NCI-H460 (cell line): Measurements from ENCODE around the gene LSM4. TPM values are rescaled to one million over a fixed set of nuclear protein-coding genes. Genes with fewer than 3 reads are reported as not detected.
"Not testable (repeated sequence)": the region's sequence is repeated elsewhere in the genome, so short reads cannot be mapped to it uniquely, and the experiment has no call there.

Experiments
- DNase-seq: peaks from one replicate; pipeline ENCODE4 v3.0.0-alpha.2; 2016; ENCODE audit warnings: low read depth; ENCODE audit errors: extremely low read depth
- polyA plus RNA-seq: library from polyadenylated mRNA; depleted of rRNA; stranded (reverse); fragments of >200 nt; gene quantifications from 2 replicates; pipeline ENCODE4 v1.2.3, GENCODE V29; 2014; cell fraction: nucleus; rRNA removed
- total RNA-seq: library from RNA; depleted of rRNA; stranded (reverse); fragments of >200 nt; shearing (Covaris generic); gene quantifications from 2 replicates; pipeline ENCODE4 v1.2.3, GENCODE V29; 2014; rRNA removed

The LSM4 gene
- 207 and 261 TPM in 2 replicates for total RNA-seq
- 332 and 335 TPM in 2 replicates for polyA plus RNA-seq

DNA sequence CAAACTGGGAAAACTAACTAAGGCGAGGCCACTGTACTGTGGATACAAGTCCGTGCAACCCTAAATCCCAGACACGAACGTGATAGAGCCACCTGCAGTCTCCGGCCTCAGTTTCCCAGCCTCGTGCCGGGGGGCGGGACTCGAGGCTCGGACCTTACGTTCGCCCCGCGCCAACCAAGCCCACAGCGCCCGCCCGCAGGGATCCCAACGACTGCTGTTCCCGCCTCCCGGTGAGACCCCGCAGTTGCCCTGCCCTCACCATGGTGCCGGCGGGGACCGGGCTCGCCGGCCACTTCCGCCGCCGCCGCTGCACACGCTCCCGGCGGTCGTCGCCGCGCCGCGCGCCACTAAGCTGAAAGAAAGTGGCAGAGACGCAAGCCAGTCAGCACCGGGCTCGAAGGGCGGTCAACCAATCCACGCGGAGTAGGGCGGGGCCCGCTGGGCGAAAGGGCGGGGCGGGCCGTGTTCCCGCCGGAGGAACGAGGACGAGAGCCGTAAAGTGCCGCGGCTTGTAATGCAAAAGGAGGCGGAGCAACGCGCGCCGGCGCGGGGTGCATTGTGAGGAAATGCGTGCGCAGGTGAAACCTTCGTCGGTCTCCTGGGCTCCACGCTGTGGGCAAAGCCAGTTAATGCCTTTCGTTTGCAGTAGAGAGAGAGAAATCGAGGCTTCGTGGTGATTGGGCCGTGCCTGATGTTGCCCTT is at the start of gene LSM4:
Gene LSM4, minus strand, starts transcription at position 318 of the 702 bp plus-strand sequence. Its CDS starts 56 bp downstream, at position 262.
- DNase-seq: peak; percentile 93

DNA sequence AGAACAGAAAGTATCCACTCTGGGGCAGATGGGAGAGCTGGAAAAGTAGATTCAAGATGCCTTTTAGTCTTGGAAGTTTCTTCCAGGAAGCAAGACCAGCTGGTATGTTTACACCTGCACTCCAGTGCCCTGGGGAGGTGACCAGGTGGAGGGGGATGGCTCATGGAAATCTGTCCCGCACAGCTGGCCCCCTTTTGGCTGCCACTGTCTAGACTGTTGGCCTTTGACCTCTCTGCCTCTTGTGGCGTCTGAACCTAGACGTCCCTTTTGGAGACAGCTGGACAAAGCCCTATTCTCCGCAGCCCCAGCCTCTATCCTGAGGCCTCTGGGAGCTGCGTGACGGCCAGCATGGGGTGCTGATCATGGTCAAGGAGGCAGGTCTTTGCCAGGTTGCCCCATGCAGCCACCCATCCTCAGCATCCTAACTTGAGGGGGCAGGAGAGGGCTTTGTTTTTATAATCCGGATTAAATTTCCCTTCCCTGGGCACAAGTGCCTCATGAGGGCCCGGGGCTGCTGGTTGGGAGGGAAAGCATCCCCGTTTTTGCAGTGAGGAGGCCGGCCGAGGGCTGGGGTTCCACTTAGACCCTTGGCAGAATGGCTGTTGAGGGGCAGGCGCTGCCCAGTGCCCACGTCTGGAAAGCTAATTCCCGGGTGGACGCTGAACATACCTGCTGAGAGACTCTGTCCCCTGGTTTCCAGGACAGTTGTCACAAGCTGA is 45.8 kb upstream of the LSM4 start:
- no peak for DNase-seq

DNA sequence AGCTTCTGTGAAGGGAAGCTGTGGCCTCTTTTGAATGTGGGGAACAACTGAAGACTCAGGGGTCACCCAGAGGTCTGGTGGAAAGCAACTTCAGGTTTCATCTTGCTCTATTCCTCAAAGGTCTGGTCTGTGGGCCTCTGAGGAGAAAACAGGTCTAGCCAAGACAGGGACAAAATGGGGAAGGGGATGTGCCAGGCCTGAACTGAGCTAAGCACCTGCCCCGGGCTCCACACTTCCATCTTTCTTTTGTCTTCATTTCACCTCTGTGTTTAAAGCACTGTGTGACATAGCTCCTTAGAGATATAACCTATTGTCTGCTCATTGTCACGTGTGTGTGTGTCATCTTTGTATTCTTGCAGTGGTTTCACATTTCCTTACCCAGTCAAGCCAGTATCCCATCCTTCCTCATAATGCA is 43.2 kb upstream of the LSM4 start:
- no peak for DNase-seq

DNA sequence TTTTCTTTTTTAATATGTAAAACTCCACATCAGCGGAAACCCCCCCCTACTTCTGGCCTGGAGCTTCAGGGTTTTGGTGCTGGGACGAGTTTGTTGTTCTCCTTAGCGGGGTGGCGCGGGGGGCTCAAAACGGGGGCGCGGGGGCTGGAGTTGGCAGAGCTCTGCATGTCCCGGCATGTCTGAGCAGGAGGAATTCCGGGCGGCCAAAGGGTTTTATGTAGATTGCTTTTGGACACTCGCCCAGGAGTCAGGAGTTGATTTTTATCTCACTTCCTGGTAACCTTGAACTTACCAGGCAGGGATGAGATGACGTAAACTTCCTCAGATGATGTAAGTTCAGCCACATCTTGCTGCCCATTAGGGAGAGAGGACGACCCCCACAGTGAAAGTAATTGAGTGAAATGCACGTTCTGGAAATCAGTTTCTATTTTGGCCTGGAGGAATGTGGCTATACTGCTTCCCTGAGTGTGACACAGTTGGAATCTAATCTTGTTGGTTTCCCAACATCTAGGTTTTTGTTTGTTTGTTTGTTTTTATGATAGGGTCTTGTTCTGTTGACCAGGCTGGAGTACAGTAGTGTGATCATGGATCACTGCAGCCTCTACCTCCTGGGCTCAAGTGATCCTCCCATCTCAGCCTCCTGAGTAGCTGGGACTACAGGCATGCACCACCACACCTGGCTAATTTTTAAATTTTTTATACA is 42.1 kb upstream of the LSM4 start:
- DNase-seq: peak; percentile 88

DNA sequence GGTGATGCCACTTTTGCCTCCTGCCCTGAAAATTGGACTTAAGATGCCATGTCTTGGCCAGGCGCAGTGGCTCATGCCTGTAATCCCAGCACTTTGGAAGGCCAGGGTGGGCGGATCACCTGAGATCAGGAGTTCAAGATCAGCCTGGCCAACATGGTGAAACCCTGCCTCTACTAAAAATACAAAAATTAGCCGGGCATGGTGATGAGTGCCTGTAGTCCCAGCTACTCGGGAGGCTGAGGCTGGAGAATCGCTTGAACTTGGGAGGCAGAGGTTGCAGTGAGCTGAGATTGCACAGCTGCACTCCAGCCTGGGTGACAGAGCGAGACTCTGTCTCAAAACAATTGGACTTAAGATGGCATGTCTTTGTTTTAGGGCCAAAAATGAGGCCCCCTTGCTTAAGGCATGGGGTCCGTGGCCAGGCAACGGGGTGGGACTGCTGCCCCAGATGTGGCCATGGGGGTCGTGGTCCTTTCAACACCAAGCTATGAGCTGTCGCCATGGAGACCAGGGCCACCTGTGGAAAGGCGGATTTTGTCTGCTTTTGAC is 41.5 kb upstream of the LSM4 start:
- DNase-seq: not testable (repeated sequence)

DNA sequence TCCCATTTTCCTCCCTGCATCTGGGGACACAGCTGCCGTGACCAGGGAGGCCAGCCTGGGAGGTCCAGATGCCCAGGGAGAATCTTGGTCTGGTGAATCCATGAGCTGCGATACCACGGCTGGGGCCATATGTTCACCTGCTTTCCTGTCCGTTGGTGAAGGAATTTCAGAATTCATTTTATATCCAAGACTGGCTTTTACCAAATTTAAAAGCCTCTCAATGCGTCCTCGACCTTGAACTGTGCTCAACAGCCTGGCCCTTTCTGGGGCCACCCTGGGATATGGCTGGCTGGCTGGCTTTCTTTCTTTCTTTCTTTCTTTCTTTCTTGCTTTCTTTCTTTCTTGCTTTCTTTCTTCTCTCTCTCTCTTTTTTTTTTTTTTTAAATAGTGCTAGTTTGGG is 40.9 kb upstream of the LSM4 start:
- no peak for DNase-seq

DNA sequence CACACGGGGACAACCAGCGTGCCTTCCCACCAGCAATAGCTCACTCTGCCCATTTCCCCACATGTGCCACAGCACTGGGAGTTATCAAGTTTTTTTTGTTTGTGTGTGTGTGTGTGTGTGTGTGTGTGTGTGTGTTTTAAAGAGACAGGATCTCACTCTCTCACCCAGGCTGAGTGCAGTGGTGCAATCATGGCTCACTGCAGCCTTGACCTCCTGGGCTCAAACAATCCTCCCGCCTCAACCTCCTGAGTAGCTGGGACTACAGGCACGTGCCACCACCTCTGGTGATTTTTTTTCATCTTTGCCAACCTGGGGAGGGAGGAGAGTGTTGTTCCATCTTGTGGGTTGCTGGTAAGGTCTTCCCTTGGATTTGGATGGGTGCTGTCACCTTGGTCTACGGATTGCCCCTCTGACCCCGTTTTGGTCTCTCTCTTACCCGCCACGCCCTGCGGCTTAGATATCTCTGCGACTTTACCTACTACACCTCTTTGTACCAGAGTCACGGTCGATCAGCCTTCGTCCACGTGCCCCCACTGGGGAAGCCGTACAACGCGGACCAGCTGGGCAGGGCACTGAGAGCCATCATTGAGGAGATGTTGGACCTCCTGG is 40.2 kb upstream of the LSM4 start:
- DNase-seq: no peak

DNA sequence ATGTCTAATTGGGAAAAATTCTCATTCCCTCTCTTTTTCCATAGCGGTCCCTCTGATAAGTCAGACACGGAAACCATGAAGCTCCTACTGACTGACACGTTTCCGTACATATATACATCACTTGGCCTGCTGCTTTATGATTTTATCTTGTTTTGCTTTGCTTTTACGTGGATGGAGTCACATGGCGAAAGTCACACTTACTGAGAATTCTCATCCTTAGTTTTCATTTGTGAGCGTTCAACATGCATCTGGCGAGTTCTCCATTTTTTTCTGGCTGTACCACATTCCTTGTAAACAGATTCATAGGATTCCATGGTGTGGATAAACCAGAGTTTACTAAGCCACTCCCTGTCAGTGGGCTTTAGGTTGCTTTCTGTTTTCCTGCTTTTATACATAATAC is 38.8 kb upstream of the LSM4 start:
- no peak for DNase-seq

DNA sequence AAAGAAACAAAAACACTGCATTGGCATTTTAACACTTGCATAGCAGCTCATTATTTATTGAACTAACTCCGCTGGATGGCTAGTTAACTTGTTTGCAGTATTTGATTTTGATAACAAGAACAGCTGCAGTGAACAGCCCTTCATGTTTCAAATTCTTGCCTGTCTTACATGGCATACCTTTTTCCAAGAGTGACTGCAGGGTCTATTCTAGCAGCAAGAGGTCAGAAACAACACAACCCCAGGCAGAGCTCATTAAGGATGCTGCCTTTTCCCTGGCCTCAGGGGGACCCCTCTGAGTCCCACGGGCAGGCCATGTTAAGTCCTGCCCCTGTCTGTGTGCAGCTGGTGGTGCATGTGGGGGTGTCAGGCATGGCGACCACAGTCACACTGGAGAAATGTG is 34.2 kb upstream of the LSM4 start:
- DNase-seq: no peak

DNA sequence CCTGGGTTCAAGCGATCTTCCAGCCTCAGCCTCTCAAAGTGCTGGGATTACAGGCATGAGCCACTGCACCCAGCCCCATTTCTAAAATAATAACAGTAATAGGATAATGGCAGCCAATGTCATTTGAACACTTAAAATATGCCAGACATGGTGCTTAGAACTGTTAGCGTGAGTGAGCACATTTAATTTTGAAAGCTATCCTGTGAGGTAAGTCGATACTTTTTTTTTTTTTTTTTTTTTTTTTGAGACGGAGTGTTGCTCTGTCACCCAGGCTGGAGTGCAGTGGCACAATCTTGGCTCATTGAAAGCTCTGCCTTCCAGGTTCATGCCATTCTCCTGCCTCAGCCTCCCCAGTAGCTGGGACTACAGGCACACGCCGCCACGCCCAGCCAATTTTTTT is 31.9 kb upstream of the LSM4 start:
- not testable (repeated sequence) for DNase-seq

DNA sequence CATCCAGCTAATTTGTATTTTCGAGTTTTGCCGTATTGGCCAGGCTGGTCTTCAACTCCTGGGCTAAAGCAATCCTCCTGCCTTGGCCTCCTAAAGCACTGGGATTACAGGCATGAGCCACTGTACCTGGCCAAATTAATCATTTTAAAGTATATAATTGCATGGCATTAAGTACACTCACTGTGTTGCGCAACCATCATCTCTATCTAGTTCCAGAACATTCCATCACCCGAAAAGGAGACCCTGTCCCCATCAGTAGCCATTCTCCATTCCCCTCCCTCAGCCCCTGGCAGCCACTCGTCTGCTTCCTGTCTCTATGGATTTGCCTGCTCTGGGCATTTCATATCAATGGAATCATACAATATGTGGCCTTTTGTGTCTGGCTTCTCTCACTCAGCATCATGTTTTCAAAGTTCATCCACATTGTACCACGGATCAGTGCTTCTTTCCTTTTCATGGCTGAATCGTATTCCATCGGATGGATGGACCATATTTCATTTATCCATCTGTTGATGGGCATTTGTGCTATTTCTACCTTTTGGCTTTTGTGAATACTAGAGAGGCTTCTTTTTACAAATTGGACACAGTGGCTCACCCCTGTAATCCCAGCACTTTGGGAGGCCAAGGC is 30.6 kb upstream of the LSM4 start:
- DNase-seq: no peak

DNA sequence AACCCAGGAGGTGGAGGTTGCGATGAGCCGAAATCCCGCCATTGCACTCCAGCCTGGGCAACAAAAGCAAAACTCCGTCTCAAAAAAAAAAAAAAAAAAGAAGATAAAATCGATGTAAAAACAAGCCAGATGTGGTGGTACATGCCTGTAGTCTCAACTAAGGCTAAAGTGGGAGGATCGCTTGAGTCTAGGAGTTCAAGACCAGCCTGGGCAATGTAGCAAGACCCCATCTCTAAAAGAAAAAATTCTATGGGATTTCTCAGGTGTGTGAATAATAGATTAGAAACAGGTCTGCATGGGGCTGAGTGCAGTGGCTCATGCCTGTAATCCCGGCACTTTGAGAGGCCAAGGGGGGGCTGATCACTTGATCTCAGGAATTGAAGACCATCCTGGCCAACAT is 28.7 kb upstream of the LSM4 start:
- DNase-seq: no peak

DNA sequence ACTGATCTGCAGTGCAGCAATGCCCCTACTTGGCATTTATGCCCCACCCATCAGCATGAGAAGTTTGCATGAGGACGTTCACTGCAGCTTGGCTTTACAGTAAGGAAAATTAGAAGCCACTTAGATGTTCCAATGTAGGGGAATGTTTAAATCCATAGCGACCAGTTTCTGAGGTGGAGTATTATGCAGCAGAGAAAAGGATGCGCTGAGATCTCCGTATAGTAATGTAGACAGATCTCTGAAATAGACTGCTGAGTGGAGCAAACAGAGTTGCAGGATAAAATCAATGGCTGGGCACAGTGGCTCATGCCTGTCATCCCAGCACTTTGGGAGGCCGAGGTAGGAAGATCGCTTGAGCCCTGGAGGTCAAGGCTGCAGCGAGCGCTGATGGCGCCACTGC is 27.6 kb upstream of the LSM4 start:
- DNase-seq: no peak

DNA sequence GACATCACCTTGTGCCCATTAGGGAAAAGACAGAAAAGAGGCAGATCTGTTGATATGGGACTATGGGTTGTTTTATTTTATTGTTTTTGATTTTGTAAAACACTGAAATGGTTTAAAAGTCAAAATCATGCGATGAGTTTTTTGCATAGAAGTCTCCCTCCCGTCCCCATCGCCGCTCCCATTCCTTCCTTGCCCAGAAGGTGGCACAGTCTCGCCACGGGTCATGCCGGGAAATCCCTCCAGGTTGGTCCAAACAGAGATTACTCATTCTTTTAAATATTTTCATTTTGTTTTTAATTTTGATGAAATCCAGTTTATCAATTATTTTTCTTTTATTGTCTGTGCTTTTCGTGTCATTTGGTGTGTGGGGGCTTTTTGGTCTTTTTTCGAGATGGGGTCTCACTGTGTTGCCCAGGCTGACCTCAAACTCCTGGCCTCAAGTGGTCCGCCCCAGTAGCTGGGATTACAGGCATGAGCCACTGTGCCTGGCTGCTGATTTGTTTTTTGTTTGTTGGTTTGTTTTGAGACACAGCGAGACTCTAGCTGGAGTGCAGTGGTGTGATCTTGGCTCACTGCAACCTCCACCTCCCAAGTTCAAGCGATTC is 26.8 kb upstream of the LSM4 start:
- peak; percentile 37 for DNase-seq

DNA sequence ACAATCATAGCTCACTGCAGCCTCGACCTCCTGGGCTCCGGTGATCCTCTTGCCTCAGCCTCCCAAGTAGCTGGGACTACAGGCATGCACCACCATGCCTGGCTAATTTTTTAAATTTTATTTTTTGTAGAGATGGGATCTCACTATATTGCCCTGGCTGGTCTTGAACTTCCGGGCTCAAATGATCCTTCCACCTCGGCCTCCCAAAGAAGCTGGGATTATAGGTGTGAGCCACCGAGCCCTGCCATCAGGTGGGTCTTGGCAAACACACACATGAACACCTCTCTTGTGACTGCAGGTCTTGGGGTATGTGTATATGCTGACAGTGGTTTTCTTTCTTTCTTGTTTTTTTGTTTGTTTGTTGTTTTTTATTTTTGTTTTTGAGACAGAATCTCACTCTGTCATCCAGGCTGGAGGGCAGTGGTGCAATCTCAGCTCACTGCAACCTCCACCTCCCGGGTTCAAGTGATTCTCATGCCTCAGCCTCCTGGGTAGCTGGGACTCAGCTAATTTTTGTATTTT is 26.0 kb upstream of the LSM4 start:
- not testable (repeated sequence) for DNase-seq

DNA sequence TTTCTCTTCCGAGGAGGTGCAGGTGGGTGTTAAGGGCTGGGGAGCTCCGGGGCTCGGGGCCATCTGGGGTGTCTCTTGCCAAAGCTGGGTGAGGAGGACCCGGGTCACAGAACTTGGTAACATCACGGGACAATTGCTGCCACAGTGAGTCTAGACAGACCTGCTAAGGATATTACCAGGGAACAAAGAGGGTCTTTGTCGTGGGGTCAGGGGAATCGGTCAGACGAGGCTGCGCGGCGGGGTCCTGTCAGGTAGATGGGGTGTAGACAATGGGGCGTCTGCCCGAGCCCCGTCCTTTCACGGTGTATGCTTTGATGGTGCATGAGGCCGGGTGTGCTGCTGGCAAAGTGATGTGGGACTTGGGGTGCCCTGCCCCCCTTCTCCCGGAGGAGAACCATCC is 25.3 kb upstream of the LSM4 start:
- DNase-seq: no peak

DNA sequence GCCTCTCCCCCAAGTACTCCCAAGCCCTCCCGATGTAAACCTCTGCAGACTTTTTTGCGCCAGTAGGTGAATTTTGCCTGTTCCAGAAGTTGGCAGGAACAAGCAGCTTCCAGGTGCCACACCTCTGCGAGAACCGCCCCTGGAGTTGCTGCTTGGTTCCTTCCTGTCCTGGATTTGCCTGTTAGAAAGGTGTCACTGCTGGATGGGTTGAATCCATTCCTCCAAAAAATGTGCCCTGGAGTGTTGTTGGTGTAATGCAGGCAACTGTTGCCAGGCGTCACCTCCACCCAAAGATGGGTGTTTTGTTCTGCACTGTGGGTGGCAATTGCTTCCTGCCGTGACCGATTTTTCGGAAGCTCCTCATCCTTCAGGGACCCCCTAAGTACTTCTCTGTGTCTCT is 23.2 kb upstream of the LSM4 start:
- DNase-seq: no peak

DNA sequence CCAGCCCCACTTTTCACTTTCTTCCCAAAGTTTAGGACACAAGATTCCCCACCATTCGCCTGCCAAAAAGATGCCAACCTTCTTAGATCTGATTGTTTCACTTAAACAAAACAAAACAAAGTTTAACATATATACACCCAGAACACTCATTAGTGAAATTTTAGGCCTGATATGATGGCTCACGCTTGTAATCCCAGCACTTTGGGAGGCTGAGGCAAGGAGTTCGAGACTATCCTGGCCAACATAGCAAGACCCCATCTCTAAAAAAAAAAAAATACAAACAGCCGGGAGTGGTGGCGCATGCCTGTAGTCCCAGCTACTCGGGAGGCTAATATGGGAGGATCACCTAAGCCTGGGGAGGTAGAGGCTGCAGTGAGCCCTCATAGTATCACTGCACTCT is 22.4 kb upstream of the LSM4 start:
- DNase-seq: no peak

DNA sequence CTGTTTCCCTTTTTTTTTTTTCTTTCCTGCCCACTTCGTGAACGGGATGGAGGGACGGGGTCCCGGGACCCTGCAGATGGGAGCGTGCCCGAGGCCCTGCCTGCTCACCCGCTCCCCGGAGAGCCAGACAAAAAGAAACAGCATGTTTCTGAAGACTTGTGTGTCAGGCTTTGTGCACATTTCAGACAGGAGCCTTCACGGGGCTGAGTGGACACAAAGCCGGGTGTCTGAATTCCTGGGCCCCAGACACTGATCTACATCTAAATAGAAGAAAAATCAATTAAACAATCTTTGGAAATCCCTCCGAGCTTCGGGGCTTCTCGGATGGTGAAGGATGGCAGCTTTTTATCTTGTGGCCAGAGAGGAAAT is 21.7 kb upstream of the LSM4 start:
- DNase-seq: no peak

DNA sequence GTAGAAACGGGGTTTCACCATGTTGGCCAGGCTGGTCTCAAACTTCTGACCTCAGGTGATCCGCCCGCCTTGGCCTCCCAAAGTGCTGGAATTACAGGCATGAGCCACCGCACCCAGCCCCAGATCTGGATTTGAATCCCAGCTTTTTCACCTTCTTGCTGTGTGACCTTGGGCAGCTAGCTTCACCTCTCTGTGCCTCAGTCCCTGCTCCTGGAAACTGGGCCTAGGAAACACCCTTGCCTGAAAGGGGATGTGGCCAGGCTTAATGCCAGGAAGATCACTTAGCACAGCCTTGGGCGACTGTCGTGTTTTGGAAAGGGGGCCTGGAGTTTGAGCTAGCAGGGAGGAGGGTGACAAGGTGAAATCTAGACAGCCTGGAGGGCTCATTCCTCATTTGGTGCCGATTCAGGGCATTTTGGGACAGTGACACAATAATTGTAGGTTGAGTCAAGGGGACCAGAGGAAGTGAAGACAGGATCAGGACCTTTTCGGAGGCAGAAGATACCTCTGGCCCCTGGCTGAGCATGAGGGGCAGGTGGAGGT is 19.3 kb upstream of the LSM4 start:
- no peak for DNase-seq
